Nucleus accumbens (tissue), 56 donors: ENCODE results near the gene ADAMTSL3.
"Not testable (repeated sequence)": the region's sequence is repeated elsewhere in the genome, so short reads cannot be mapped to it uniquely, and the experiment has no call there.

Source experiments
- DNase-seq, 56 donors: peaks; one replicate each; lab custom pipeline; 2025; lab: John Stamatoyannopoulos, UW

The ADAMTSL3 gene

DNA sequence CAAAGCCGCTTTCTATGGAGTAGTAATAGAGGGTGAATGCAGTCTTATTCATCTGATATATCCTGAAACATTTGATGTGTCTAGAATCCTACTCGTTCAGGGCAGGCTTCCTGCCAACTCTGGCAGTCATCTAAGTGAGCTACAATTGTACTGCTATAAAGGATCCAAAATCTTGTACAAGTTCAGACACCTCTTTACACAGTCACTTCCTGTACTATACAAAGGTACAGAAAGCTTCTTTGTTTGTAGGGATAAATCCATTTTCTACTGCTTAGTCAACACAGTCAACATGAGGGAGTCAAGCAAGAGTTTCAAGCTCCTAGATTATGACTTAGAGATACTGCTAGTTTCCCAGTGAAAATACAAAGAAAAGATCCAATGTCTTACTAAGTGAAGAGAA is 414.8 kb downstream of the ADAMTSL3 start:
- DNase-seq, result not testable (repeated sequence)

- DNase-seq, result not testable (repeated sequence)
Observed at GRCh38 chr15:84078038-84078437, 424.1 kb downstream of the ADAMTSL3 start.

DNA sequence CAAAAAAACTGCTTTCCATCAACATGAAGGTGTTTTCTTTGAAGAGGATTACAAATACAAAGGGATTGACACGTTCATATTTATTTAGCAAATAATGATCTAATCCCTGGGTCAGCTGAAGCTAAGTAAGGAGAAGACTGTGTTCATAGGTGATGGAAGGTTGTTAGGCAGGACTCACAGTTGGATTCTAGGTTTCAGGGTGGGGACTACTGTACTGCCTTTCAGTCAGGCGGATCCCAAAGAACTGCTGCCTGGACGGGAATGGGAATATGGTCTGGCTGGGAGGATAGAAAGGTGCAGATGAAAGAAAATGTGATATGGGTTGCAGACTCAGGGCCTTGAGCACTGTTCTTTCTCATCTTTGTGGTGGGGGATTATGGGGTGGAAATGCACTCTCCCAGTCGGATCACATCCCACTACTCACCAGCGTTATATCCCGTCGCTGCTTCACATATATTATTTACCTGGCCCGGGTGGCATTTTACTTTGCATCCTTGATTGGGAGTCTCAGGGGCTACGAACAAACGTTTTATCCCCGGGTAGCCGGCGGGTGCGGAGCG is 425.5 kb downstream of the ADAMTSL3 start:
- peak in 2 of 56 donors; percentile 4 to 8 for DNase-seq

DNA sequence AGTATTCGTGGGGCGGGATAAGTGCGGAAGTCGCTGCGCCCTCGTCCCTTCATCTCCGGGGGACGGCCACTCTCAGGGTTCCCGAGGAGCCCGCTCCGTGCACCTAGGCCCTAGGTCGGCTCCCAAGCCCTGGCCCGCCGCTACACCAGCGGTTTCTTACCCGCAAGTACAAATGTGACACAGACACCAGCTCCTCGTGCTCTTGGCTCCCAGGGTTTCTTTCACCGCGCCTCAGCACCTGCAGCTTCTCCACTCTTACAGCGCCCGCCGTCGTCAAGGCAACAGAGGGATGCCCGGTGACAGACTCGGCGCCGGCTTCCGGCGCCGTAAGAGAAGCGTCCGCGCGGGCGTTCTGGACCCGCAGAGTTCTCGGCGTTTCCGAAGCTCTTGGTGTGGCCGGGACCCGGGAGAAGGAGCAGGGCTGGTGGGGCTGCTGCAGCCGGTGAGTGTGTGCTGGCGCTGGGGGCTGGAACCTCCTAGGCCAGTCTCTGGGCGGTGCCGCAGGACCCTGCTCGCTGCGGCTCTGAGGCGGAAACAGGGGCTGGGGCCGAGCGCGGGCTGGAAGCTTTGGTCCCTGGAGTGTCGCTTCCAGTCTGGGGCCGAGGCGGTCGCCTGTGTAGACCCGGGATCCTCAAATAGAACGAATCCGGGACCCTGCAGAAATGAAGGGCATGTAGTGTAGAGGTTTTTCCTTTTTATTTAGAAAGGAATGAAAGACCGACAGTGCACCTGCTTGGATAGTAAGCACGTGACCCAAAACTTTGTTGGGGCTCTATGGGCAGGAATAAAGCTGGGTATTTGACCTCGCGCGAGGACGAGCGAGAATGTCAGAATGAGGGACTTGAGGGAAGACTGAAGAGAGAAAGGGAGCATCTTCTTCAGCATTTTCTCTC is 426.2 kb downstream of the ADAMTSL3 start:
- peak in 42 of 56 donors; percentile 0 to 79 (median 28) for DNase-seq

GRCh38 chr15:84080778-84081084 is 426.8 kb downstream of the ADAMTSL3 start:
- DNase-seq, result peak in 13 of 56 donors; percentile 0 to 30 (median 3)

DNA sequence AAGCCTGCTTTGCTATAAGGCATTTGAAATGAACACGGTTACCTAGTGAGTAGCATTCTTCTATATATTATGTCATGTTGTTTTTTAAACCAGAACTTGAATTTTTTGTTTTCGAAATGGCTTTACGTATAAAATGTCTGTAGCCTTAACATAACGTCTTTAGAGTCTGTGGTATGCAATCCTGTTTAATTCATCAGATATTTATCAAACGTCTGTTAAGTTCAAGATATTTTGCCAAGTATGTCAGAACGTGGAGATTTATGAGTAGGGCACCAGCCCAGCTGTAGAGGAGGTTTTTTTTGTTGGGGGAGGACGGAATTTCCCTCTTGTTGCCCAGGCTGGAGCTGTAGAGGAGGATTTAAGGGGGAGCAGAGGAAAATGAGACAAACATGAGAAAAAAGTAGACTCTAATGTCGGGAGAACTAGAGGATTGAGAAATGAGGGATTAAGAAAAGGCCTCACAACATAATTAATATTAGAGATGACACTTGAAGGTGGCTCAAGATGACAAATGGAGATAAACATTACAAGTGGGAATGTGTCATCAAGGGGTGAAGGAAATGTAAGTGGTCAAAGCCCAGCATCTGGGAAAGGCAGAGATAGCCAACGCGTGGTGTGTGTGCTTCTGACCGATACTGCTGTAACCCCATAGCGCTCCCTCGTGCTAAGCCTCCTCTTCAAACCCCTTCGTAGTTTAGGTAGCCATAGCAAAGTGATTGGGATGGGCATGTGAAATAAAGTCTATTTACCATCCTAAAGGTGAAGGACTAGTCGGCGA is 427.7 kb downstream of the ADAMTSL3 start:
- DNase-seq, result no peak

DNA sequence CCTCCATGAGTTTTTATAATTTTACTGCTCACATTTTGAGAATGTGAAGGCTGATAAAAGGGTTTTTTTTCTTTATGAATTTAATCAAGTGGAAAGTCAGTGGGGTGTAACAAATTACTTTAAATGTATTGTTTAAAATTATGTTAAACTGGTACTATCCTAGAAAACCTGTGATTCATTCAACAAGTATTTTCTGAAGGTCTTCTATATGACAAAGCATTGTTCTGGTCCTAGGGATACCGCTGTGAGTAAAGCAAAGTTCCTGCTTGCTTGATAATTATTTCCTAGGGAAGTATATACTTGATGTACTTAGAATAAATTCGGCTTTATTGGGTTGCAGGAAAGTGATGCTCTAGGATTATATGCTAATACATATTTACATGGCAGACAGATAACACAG is 428.8 kb downstream of the ADAMTSL3 start:
- no peak for DNase-seq

DNA sequence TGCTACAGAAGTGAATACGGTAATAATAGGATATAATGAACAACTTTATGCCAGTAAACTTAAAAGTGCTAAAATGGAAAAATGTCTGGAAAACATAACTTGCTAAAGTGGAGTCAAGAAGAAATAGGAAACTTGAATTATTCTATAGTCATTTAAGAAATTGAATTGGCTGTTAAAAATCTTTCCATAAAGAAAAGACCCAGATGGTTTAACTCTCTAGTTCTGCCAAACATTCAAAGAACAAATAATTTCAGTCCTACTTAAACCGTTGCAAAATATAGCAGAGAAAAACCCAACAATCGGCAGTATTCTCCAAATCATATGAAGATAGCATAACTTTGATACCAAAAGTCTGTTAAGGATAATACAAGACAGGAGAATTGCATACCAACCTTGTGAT is 432.1 kb downstream of the ADAMTSL3 start:
- DNase-seq, result not testable (repeated sequence)
